DMS53 (cell line): ENCODE data around the gene UBFD1.
"Not testable (repeated sequence)": the region's sequence is repeated elsewhere in the genome, so short reads cannot be mapped to it uniquely, and the experiment has no call there.

Experiments used
- DNase-seq: peaks from one replicate; lab custom pipeline; 2025; lab: John Stamatoyannopoulos, UW

UBFD1 gene

DNA sequence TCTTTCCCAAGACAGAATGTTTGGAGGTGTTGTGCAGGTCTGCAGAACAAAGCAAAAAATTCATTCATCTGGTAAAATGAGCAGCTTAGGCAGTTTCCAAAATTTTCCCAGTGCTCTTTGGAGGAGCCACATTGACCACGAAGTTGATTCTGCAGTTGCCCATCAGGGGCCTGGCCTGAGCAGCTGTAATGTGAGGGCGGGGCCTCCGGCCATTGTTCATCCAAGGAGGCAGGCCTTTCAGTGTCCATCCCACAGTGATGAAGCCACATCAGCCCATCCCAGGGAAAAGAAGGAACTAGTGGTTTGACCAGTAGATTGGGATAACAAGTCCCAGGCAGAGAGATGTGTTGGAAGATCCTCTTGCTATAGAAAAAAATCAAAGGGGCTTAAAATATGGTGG, 10.1 kb downstream of the UBFD1 start:
- DNase-seq: no peak

- DNase-seq: no peak
Observed at GRCh38 chr16:23570992-23571632, 13.6 kb downstream of the UBFD1 start.

DNA sequence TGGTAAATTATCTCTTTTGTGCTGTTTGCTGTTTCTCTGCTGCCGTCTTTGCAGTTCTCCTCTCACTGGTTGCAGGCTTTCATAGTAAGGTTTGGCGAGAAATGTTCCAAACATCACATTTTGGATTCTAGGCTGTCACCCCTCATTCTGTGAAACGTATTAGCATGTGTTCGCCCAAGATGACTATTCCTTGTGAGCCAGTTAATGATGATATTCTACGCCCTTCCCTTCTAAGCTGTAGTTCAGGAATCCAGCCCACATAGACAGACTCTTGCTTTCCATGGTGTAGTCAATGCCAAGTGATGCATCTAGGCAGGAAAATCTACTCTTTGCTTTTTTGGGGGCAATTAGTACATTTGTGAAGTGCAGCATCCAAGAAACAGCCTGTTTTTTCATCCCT, 14.4 kb downstream of the UBFD1 start:
- DNase-seq: no peak

GRCh38 chr16:23572394-23572793, 14.9 kb downstream of the UBFD1 start:
- no peak for DNase-seq

DNA sequence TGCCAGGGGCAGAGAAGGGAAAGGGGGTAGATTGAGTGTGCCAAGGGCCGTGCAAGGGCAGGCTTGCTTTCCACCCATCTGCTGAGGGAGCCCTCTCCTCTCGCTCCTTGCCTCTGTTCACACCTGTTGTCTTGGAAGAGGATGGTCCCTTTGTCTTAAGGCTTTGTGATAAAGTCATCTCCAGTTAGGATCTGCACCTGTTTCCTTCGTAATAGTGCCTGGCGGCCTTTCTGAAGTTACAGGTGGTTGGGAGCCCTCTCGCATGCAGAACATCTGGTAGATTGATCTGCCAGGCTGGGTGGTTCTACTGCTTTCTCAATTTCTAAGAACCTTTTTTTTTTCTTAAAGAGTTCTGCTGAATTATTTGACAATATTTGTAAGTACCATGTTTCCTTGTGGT, 16.3 kb downstream of the UBFD1 start:
- no peak for DNase-seq

DNA sequence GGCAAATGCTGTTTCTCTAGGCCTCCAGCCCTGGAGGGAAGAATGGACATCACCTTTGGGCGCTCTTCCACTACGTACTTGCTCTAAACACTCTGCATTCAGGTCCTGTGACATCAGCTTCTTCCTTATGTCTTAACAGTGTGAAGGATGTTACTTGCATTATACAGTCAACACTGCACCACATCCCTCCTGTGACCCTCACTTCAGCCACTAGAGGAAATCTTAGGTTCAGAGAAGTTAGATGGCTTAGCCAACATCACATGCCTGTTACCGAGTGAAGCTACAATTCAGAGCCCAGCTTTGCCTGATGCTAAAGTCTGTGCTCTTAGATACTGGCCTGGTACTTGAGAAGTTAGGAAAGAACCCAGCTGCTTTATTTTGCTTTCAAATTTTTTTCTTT, 18.3 kb downstream of the UBFD1 start:
- no peak for DNase-seq

- DNase-seq: no peak
Observed at GRCh38 chr16:23577493-23577892, 20.0 kb downstream of the UBFD1 start.

GRCh38 chr16:23578101-23578830, 20.7 kb downstream of the UBFD1 start:
- peak; percentile 19 for DNase-seq

DNA sequence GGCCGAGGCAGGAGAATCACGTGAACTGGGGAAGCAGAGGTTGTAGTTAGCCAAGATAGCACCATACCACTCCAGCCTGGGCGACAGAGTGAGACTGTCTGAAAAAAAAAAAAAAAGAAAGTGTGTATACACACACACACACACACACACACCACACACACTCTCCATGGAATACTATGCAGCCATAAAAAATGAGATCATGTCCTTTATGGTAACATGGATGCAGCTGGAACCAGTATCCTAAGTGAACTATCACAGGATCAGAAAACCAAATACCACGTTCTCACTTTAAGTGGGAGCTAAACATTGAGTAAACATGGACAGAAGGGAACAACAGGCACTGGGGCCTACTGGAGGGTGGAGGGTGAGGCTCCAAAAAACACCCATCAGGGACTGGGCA, 21.8 kb downstream of the UBFD1 start:
- no peak for DNase-seq

DNA sequence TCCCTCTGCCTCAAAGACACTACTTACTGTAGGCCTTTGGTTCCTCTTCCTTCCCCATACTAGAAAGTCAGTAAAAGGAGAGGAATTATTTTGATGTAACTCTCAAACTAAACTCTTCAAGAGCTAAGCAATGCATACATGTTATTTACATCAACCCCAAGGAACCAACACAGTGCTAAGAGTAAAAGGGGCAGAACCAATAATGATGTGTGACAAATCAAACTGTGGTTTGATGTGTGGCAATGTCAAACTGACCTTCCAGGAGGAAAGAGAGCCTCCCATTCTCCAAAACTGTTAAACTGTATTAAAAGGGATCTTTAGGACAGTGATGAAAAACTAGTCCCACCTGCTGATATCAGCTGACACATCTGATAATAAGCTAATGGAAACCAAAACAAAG, 22.9 kb downstream of the UBFD1 start:
- no peak for DNase-seq

GRCh38 chr16:23581764-23582163, 24.2 kb downstream of the UBFD1 start:
- no peak for DNase-seq

GRCh38 chr16:23583271-23583670, 25.7 kb downstream of the UBFD1 start:
- not testable (repeated sequence) for DNase-seq

DNA sequence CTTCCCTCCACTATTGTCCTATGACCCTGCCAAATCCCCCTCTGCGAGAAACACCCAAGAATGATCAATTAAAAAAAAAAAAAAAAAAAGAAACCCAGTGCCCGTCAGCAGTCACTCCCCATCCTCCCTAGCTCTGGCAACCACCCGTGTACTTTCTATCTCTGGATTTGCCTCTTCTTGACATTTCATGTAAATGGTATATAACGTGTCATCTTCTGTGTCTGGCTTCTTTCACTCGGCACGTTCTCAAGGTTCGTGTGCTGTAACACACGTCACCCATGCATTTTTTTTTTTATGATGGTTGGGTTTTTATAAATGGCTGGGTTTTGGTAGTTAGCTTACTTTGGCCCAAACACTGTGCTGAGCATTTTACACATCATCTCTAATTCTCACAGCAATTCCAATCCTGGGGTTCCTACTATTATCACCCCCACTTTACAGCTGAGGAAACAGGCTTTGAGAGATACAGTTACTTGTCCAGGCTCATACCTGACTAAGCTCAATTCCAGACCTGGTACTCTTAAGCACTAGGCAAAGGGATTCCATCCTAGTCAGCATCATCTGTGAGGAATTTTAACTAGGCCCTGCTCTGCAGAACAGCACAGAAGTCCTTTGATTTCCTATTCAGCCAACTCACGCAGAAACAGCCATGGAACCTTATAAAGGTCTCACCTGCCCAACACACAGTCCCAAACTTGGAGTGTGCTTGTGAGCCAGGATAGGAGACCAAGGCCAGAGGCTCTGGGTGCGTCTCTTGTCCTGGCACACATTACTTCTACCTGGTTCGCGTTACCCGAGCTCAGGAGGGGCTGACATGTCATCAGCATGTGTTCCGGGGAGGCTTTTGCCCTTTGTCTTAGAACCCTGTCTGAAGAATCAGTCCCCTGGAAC, 26.9 kb downstream of the UBFD1 start:
- no peak for DNase-seq

- no peak for DNase-seq
Observed at GRCh38 chr16:23587726-23588125, 30.2 kb downstream of the UBFD1 start.

- no peak for DNase-seq
Observed at GRCh38 chr16:23590181-23590580, 32.7 kb downstream of the UBFD1 start.

DNA sequence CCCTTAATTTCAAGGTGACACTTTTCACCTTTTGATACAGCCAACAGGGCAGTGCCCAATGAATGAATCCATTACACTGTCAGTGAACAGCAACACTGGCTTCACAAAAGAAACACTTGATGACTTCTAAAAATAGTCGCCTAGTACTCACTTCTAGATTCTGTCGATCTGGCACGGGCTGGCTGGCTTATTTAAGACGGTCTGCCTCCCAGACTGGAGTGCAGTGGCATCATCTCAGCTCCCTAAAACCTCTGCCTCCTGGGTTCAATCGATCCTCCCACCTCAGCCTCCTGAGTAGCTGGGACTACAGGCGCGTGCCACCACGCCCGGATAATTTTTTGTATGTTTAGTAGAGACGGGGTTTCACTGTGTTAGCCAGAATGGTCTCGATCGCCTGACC, 36.7 kb downstream of the UBFD1 start:
- DNase-seq: no peak

DNA sequence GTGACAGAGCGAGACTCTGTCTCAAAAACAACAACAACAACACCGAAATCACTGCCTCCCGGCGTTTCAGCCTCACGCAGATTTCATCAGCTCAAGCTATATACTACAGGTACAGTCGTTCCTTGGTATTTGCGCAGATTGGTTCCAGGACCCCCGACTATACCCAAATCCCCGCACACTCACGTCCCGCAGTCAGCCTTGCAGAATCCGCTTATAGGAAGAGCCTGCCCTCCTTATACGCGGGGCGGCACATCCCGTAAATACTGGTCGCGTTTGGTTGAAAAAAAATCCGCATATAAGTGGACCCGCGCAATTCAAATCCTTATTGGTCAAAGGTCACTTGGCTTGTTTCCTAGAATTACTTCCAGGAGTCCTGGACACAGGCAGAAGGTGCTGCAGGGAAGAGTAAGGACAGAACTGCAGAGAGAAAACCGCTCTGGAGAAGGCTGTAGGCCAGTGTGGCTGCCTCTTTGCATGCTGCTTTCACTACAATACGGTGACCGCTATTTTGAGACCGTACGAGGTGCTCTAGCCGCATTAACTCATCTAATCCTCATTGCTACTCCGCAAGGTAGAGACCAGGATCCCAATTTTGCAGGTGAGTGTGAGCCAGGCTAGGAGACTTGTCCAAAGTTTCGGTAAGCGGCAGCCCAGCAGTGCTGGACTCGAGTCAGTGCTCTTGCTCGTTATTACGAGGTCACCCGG, 37.9 kb downstream of the UBFD1 start:
- peak; percentile 45 for DNase-seq

GRCh38 chr16:23595951-23596720, 38.6 kb downstream of the UBFD1 start, which contains the start of gene NDUFAB1:
Gene NDUFAB1, minus strand, starts transcription at chr16:23596316. Its CDS starts 26 bp downstream, at chr16:23596290.
- DNase-seq: peak; percentile 93

DNA sequence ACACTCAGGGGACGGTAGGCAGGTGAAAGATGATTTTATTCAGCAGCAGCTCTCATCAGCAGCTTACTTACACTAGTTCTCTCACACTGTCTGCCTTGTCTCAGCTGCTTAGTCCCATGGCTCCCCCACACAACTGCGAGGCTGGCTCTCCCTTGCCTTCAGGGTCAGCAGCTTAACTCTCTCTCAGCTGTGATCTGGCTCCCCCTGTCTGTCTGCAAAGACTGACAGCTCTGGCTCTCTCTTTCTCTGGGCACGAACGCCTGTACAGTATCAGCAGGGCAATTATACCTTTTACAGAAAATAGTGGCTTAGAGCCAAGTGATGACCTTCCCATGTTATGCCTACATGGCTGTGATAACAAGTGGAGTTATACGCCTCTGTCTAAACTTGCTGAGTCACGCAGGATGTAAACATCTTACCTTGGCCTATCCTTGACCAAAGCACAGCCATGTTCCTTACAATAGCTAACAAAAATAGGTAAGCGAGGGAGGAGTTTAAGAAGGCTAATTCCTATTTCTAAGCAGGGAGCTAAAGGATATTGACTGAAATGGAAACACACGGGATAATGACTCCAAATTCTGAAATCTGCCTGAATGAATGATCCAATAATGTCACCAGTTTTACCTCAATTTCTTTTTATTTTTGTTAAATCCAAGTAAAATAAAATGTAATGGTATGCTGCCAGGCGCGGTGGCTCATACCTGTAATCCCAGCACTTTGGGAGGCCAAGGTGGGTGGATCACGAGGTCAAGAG, 39.7 kb downstream of the UBFD1 start:
- peak; percentile 73 for DNase-seq

- DNase-seq: no peak
Observed at GRCh38 chr16:23607726-23608125, 50.2 kb downstream of the UBFD1 start.

- DNase-seq: peak; percentile 6
Observed at GRCh38 chr16:23608194-23608593, 50.7 kb downstream of the UBFD1 start.
